ENCODE measurements around the gene TAGLN3. TPM values are rescaled to one million over a fixed set of nuclear protein-coding genes. Genes with fewer than 3 reads are reported as not detected.

Gene TAGLN3
- polyA plus RNA-seq, 1 of the 3 experiments (the other 2 are of a cell fraction): 19.6 TPM

DNA sequence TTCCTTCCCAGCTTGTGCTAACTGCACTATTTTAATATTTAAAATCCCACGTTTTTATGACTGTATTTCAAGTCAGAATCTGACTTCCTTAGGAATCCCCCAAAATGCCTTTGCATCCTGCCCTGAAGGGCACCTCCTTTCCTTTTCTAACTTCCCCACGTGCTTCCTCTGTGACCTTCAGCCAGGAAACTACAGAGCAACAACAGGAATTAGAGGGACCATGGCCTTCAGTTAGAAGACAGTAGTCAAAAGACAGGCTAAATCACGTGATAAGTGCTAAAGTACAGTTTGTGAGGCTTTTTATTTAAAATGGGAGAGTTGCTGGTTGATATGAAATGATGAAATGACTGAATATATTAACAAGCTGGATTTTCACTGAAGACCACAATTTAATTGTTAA is 31.7 kb upstream of the TAGLN3 start:
- Histone ChIP-seq H3K27ac (ENCODE audit: low read depth in 2 of 2, low read length in 1 of 2) (peak overlapping the region in 1 of 2 experiments; percentile 50; a peak in 2 of 4 replicates), H3K27me3 (ENCODE audit: insufficient read depth) (no peaks in the 10 kb centered on the region), H4K20me1 (ENCODE audit: insufficient read depth) (no peaks in the 10 kb centered on the region), H3K4me2 (no peak overlapping the region), H3K79me2 (ENCODE audit: insufficient read depth) (no peaks in the 10 kb centered on the region), H3K4me1 (ENCODE audit: control insufficient read depth in 1 of 2, insufficient read depth in 2 of 2, low read depth in 1 of 2, low read length in 1 of 2) (peaks cover 2 to 7% of the 10 kb centered on the region in 2 experiments; a peak in 2 of 4 replicates), H3K36me3 (replicated peaks in 1 of 2; ENCODE audit: control insufficient read depth in 1 of 2, insufficient read depth in 2 of 2, low read length in 1 of 2) (peaks cover 40 to 60% of the 10 kb centered on the region in 2 experiments), H3K9me3 (no peaks in the 10 kb centered on the region), H3K4me3 (ENCODE audit: low read depth in 2 of 2, low read length in 1 of 2) (no peak overlapping the region), H2AFZ (ENCODE audit: low read depth) (no peak overlapping the region), H3F3A (replicated peaks; ENCODE audit: insufficient read depth) (peaks cover 33% of the 10 kb centered on the region), H3K9me2 (no peaks in the 10 kb centered on the region), H3K9ac (peak overlapping the region; percentile 5; the same call in 1 of the 2 replicates)
- POLR2A ChIA-PET: interaction anchor here (0.6 kb wide), 1 partner anchor 12 kb away, joined by 3 read pairs; the partner anchor contains the start of gene ABHD10
- 42% methylated on average over 3 of the region's 3 CpGs for WGBS (ENCODE audit: low lambda C conversion rate)
- TF ChIP-seq RCOR1 (IDR thresholded peaks at IDR 0.05; ENCODE audit: low read length) (no peak), RFX5 (IDR thresholded peaks at IDR 0.05; ENCODE audit: low read length) (no peak), EZH2phosphoT487 (IDR thresholded peaks at IDR 0.05; ENCODE audit: borderline replicate concordance, low read depth) (no peak), NRF1 (IDR thresholded peaks at IDR 0.05; ENCODE audit: low read depth, low read length) (no peak), IRF3 (IDR thresholded peaks at IDR 0.05; ENCODE audit: low read depth, low read length) (no peak), FOXM1 (IDR thresholded peaks at IDR 0.05; ENCODE audit: low read depth) (no peak), RAD21 (IDR thresholded peaks at IDR 0.05; ENCODE audit: low read length) (no peak), ELF1 (IDR thresholded peaks at IDR 0.05) (no peak), GABPA (IDR thresholded peaks at IDR 0.05; ENCODE audit: low read depth) (no peak), SMC3 (IDR thresholded peaks at IDR 0.05; ENCODE audit: low read depth, low read length) (no peak), YY1 (IDR thresholded peaks at IDR 0.05; ENCODE audit: low read depth) (no peak), CHD2 (IDR thresholded peaks at IDR 0.05; ENCODE audit: low read length, partially characterized antibody) (no peak), JUND (IDR thresholded peaks at IDR 0.05) (no peak), RXRA (IDR thresholded peaks at IDR 0.05; ENCODE audit: borderline replicate concordance, low read depth) (no peak), GATA2 (CRISPR knock-in tag; IDR thresholded peaks at IDR 0.05) (no peak)
- TF ChIP-seq, protein P1, sequence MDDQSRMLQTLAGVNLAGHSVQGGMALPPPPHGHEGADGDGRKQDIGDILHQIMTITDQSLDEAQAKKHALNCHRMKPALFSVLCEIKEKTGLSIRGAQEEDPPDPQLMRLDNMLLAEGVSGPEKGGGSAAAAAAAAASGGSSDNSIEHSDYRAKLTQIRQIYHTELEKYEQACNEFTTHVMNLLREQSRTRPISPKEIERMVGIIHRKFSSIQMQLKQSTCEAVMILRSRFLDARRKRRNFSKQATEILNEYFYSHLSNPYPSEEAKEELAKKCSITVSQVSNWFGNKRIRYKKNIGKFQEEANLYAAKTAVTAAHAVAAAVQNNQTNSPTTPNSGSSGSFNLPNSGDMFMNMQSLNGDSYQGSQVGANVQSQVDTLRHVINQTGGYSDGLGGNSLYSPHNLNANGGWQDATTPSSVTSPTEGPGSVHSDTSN (IDR thresholded peaks at IDR 0.05): no peak
- TF ChIP-seq, protein P2, sequence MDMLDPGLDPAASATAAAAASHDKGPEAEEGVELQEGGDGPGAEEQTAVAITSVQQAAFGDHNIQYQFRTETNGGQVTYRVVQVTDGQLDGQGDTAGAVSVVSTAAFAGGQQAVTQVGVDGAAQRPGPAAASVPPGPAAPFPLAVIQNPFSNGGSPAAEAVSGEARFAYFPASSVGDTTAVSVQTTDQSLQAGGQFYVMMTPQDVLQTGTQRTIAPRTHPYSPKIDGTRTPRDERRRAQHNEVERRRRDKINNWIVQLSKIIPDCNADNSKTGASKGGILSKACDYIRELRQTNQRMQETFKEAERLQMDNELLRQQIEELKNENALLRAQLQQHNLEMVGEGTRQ (IDR thresholded peaks at IDR 0.05; ENCODE audit: borderline replicate concordance, low read depth, low read length): no peak
- no peak for DNase-seq
- CTCF ChIA-PET: interaction anchor here (1.0 to 12.2 kb wide), 31 partner anchors 10 to 394 kb away, joined by 3 to 255 read pairs (median 5); partner anchors contain the start of genes PHLDB2 and TAGLN3

All from SK-N-SH (cell line).